HEK293 (cell line): Measurements from ENCODE around the gene CDK2.
A peak's percentile ranks its signal among the peaks of the same experiment; 100 is the strongest.

Experiments used
- BCL11A ChIP-seq: fragments of 450-650 bp; formaldehyde crosslinking; IDR thresholded peaks from 2 replicates; pipeline ENCODE4 v1.5.1; 2016; ENCODE audit warnings: low read depth, missing biosample characterization, missing genetic modification characterization
- GLIS1 ChIP-seq: fragments of 450-650 bp; formaldehyde crosslinking; IDR thresholded peaks from 2 replicates; pipeline ENCODE4 v1.5.1; 2016; ENCODE audit warnings: missing biosample characterization, missing genetic modification characterization
- RBAK ChIP-seq: fragments of 450-650 bp; formaldehyde crosslinking; IDR thresholded peaks from 2 replicates; pipeline ENCODE4 v1.5.1; 2016; ENCODE audit warnings: missing biosample characterization, missing genetic modification characterization
- SETDB1 ChIP-seq: IDR thresholded peaks from one replicate; pipeline ENCODE4 v1.6.1; 2017; ENCODE audit warnings: mild to moderate bottlenecking, low read length, moderate library complexity, mixed read lengths; ENCODE audit not compliant: insufficient read length
- SP3 ChIP-seq: fragments of 450-650 bp; formaldehyde crosslinking; IDR thresholded peaks from 2 replicates; pipeline ENCODE4 v1.5.1; 2016; ENCODE audit warnings: missing biosample characterization, missing genetic modification characterization
- SP7 ChIP-seq: fragments of 450-650 bp; formaldehyde crosslinking; IDR thresholded peaks from 2 replicates; pipeline ENCODE4 v1.5.1; 2016; ENCODE audit warnings: missing biosample characterization, missing genetic modification characterization
- YY2 ChIP-seq: fragments of 450-650 bp; formaldehyde crosslinking; IDR thresholded peaks from 2 replicates; pipeline ENCODE4 v1.5.1; 2016; ENCODE audit warnings: missing biosample characterization, missing genetic modification characterization
- ZBTB20 ChIP-seq: fragments of 450-650 bp; formaldehyde crosslinking; IDR thresholded peaks from 2 replicates; pipeline ENCODE4 v1.5.1; 2016; ENCODE audit warnings: missing biosample characterization, missing genetic modification characterization
- ZBTB8A ChIP-seq: fragments of 450-650 bp; formaldehyde crosslinking; IDR thresholded peaks from 2 replicates; pipeline ENCODE4 v1.5.1; 2016; ENCODE audit warnings: missing biosample characterization, missing genetic modification characterization
- ZFP37 ChIP-seq: fragments of 450-650 bp; formaldehyde crosslinking; IDR thresholded peaks from 2 replicates; pipeline ENCODE4 v1.5.1; 2016; ENCODE audit warnings: missing biosample characterization, missing genetic modification characterization
- ZNF19 ChIP-seq: fragments of 450-650 bp; formaldehyde crosslinking; IDR thresholded peaks from 2 replicates; pipeline ENCODE4; 2016; ENCODE audit warnings: missing biosample characterization, missing genetic modification characterization, low read depth
- ZNF248 ChIP-seq: fragments of 450-650 bp; formaldehyde crosslinking; IDR thresholded peaks from 2 replicates; pipeline ENCODE4 v1.5.1; 2017; ENCODE audit warnings: missing biosample characterization, missing genetic modification characterization
- ZNF341 ChIP-seq: fragments of 450-650 bp; formaldehyde crosslinking; IDR thresholded peaks from 2 replicates; pipeline ENCODE4; 2016; ENCODE audit warnings: low read depth, missing biosample characterization, missing genetic modification characterization
- ZNF561 ChIP-seq: fragments of 450-650 bp; IDR thresholded peaks from 2 replicates; pipeline ENCODE4 v1.5.1; 2018; ENCODE audit warnings: missing biosample characterization, missing genetic modification characterization, borderline replicate concordance
- ZNF596 ChIP-seq: fragments of 450-650 bp; IDR thresholded peaks from 2 replicates; pipeline ENCODE4 v1.5.0; 2018; ENCODE audit warnings: missing biosample characterization, mild to moderate bottlenecking, missing genetic modification characterization, moderate library complexity
- ZNF621 ChIP-seq: fragments of 450-650 bp; formaldehyde crosslinking; IDR thresholded peaks from 2 replicates; pipeline ENCODE4 v1.5.1; 2017; ENCODE audit warnings: missing biosample characterization, missing genetic modification characterization
- ZNF624 ChIP-seq: fragments of 450-650 bp; formaldehyde crosslinking; IDR thresholded peaks from 2 replicates; pipeline ENCODE4 v1.5.1; 2017; ENCODE audit warnings: missing biosample characterization, missing genetic modification characterization
- ZNF830 ChIP-seq: fragments of 450-650 bp; IDR thresholded peaks from 2 replicates; pipeline ENCODE4 v1.5.0; 2018; ENCODE audit warnings: missing biosample characterization, missing genetic modification characterization, low read depth, mild to moderate bottlenecking, moderate library complexity
- TF ChIP-seq, protein P1 (sequence below): fragments of 450-650 bp; formaldehyde crosslinking; IDR thresholded peaks from 2 replicates; pipeline ENCODE4 v1.5.1; 2017; ENCODE audit warnings: missing biosample characterization, missing genetic modification characterization
- TF ChIP-seq, protein P2 (sequence below): fragments of 450-650 bp; formaldehyde crosslinking; IDR thresholded peaks from 2 replicates; pipeline ENCODE4 v1.5.1; 2016; ENCODE audit warnings: missing biosample characterization, missing genetic modification characterization, borderline replicate concordance
- TF ChIP-seq, protein P3 (sequence below): fragments of 450-650 bp; formaldehyde crosslinking; IDR thresholded peaks from 2 replicates; pipeline ENCODE4 v1.5.1; 2016; ENCODE audit warnings: missing biosample characterization, missing genetic modification characterization
- TF ChIP-seq, protein P4 (sequence below): fragments of 450-650 bp; formaldehyde crosslinking; IDR thresholded peaks from 2 replicates; pipeline ENCODE4 v1.5.1; 2016; ENCODE audit warnings: missing biosample characterization, missing genetic modification characterization
- TF ChIP-seq, protein P5 (sequence below): fragments of 450-650 bp; formaldehyde crosslinking; IDR thresholded peaks from 2 replicates; pipeline ENCODE4 v1.5.1; 2016; ENCODE audit warnings: missing biosample characterization, missing genetic modification characterization
- TF ChIP-seq, protein P6 (sequence below): fragments of 450-650 bp; formaldehyde crosslinking; IDR thresholded peaks from 2 replicates; pipeline ENCODE4 v1.5.1; 2016; ENCODE audit warnings: missing biosample characterization, missing genetic modification characterization
- TF ChIP-seq, protein P7 (sequence below): fragments of 450-650 bp; formaldehyde crosslinking; IDR thresholded peaks from 2 replicates; pipeline ENCODE4 v1.5.1; 2016; ENCODE audit warnings: missing biosample characterization, missing genetic modification characterization, low read depth

CDK2 gene

DNA sequence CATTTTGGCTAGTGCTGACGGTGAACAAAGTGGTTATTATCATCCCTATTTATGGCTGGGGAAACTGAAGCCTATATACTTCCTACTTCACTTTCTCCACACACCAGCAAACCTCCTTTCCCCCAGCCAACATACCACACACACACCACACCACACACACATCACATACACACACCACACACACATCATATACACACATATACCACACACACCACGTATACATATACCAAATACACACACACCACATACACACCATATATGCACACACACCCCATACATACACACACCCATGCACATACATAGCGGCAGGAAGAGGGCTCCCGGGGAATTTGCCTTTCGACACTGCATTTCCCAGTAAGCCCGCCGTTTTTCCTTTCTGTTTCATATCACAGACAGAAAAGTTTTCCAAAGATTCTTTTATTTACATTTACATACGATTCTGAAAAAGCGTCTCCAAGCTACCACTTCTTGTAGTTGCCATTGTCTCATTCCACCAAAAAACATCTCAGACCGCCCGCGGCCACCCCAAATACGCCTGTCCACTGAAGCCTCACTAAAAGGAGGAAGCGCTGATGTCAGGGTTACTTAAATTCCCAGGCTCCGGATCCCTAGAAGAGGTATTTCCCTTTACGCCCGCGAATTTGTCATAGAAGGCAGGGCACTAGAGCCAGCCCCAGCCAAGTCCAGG, 6.4 kb downstream of the CDK2 start (continued):
- TF ChIP-seq ZNF621 = no peak
- no peak for TF ChIP-seq SETDB1
- peak; percentile 49; the same call in 1 of the 2 replicates for TF ChIP-seq YY2
- TF ChIP-seq, protein P1, sequence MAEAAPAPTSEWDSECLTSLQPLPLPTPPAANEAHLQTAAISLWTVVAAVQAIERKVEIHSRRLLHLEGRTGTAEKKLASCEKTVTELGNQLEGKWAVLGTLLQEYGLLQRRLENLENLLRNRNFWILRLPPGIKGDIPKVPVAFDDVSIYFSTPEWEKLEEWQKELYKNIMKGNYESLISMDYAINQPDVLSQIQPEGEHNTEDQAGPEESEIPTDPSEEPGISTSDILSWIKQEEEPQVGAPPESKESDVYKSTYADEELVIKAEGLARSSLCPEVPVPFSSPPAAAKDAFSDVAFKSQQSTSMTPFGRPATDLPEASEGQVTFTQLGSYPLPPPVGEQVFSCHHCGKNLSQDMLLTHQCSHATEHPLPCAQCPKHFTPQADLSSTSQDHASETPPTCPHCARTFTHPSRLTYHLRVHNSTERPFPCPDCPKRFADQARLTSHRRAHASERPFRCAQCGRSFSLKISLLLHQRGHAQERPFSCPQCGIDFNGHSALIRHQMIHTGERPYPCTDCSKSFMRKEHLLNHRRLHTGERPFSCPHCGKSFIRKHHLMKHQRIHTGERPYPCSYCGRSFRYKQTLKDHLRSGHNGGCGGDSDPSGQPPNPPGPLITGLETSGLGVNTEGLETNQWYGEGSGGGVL (tag by site-specific recombination) = peak; percentile 62; the same call in 1 of the 2 replicates
- TF ChIP-seq, protein P2, sequence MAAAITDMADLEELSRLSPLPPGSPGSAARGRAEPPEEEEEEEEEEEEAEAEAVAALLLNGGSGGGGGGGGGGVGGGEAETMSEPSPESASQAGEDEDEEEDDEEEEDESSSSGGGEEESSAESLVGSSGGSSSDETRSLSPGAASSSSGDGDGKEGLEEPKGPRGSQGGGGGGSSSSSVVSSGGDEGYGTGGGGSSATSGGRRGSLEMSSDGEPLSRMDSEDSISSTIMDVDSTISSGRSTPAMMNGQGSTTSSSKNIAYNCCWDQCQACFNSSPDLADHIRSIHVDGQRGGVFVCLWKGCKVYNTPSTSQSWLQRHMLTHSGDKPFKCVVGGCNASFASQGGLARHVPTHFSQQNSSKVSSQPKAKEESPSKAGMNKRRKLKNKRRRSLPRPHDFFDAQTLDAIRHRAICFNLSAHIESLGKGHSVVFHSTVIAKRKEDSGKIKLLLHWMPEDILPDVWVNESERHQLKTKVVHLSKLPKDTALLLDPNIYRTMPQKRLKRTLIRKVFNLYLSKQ (tag by site-specific recombination) = no peak
- TF ChIP-seq ZNF19 (tag by site-specific recombination) = no peak
- no peak for TF ChIP-seq ZNF248 (tag by site-specific recombination)
- TF ChIP-seq ZNF596 (tag by site-specific recombination) = no peak
- 0 out of 2 replicates have a peak, but pooled peaks have one; percentile 9 for TF ChIP-seq GLIS1
- TF ChIP-seq RBAK (tag by site-specific recombination) = no peak
- TF ChIP-seq, protein P3, sequence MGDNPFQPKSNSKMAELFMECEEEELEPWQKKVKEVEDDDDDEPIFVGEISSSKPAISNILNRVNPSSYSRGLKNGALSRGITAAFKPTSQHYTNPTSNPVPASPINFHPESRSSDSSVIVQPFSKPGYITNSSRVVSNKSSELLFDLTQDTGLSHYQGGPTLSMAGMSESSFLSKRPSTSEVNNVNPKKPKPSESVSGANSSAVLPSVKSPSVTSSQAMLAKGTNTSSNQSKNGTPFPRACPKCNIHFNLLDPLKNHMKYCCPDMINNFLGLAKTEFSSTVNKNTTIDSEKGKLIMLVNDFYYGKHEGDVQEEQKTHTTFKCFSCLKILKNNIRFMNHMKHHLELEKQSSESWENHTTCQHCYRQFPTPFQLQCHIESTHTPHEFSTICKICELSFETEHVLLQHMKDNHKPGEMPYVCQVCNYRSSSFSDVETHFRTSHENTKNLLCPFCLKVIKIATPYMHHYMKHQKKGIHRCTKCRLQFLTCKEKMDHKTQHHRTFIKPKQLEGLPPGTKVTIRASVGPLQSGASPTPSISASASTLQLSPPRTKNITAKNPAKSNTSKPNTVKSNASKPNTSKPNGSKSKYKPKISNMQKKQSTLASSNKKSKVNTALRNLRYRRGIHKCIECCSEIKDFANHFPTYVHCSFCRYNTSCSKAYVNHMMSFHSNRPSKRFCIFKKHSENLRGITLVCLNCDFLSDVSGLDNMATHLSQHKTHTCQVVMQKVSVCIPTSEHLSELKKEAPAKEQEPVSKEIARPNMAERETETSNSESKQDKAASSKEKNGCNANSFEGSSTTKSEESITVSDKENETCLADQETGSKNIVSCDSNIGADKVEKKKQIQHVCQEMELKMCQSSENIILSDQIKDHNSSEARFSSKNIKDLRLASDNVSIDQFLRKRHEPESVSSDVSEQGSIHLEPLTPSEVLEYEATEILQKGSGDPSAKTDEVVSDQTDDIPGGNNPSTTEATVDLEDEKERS (tag by site-specific recombination) = no peak
- TF ChIP-seq ZFP37 (tag by site-specific recombination) = peak; percentile 80; the same call in 1 of the 2 replicates
- TF ChIP-seq ZNF624 (tag by site-specific recombination) = no peak
- TF ChIP-seq, protein P4, sequence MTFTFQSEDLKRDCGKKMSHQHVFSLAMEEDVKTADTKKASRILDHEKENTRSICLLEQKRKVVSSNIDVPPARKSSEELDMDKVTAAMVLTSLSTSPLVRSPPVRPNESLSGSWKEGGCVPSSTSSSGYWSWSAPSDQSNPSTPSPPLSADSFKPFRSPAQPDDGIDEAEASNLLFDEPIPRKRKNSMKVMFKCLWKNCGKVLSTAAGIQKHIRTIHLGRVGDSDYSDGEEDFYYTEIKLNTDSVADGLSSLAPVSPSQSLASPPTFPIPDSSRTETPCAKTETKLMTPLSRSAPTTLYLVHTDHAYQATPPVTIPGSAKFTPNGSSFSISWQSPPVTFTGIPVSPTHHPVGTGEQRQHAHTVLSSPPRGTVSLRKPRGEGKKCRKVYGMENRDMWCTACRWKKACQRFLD (tag by site-specific recombination) = no peak
- peak; percentile 97 for TF ChIP-seq ZBTB20 (tag by site-specific recombination)
- TF ChIP-seq ZNF341 (tag by site-specific recombination) = no peak
- TF ChIP-seq, protein P5, sequence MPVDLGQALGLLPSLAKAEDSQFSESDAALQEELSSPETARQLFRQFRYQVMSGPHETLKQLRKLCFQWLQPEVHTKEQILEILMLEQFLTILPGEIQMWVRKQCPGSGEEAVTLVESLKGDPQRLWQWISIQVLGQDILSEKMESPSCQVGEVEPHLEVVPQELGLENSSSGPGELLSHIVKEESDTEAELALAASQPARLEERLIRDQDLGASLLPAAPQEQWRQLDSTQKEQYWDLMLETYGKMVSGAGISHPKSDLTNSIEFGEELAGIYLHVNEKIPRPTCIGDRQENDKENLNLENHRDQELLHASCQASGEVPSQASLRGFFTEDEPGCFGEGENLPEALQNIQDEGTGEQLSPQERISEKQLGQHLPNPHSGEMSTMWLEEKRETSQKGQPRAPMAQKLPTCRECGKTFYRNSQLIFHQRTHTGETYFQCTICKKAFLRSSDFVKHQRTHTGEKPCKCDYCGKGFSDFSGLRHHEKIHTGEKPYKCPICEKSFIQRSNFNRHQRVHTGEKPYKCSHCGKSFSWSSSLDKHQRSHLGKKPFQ (tag by site-specific recombination) = peak; percentile 92
- TF ChIP-seq ZNF830 (tag by site-specific recombination) = no peak
- TF ChIP-seq, protein P6, sequence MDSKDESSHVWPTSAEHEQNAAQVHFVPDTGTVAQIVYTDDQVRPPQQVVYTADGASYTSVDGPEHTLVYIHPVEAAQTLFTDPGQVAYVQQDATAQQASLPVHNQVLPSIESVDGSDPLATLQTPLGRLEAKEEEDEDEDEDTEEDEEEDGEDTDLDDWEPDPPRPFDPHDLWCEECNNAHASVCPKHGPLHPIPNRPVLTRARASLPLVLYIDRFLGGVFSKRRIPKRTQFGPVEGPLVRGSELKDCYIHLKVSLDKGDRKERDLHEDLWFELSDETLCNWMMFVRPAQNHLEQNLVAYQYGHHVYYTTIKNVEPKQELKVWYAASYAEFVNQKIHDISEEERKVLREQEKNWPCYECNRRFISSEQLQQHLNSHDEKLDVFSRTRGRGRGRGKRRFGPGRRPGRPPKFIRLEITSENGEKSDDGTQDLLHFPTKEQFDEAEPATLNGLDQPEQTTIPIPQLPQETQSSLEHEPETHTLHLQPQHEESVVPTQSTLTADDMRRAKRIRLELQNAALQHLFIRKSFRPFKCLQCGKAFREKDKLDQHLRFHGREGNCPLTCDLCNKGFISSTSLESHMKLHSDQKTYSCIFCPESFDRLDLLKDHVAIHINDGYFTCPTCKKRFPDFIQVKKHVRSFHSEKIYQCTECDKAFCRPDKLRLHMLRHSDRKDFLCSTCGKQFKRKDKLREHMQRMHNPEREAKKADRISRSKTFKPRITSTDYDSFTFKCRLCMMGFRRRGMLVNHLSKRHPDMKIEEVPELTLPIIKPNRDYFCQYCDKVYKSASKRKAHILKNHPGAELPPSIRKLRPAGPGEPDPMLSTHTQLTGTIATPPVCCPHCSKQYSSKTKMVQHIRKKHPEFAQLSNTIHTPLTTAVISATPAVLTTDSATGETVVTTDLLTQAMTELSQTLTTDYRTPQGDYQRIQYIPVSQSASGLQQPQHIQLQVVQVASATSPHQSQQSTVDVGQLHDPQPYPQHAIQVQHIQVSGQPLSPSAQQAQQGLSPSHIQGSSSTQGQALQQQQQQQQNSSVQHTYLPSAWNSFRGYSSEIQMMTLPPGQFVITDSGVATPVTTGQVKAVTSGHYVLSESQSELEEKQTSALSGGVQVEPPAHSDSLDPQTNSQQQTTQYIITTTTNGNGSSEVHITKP (tag by site-specific recombination) = peak; percentile 52; the same call in 1 of the 2 replicates
- no peak for TF ChIP-seq SP3 (tag by site-specific recombination)
- no peak for TF ChIP-seq SP7 (tag by site-specific recombination)
- TF ChIP-seq, protein P7, sequence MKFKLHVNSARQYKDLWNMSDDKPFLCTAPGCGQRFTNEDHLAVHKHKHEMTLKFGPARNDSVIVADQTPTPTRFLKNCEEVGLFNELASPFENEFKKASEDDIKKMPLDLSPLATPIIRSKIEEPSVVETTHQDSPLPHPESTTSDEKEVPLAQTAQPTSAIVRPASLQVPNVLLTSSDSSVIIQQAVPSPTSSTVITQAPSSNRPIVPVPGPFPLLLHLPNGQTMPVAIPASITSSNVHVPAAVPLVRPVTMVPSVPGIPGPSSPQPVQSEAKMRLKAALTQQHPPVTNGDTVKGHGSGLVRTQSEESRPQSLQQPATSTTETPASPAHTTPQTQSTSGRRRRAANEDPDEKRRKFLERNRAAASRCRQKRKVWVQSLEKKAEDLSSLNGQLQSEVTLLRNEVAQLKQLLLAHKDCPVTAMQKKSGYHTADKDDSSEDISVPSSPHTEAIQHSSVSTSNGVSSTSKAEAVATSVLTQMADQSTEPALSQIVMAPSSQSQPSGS = no peak
- 0 out of 2 replicates have a peak, but pooled peaks have one; percentile 32 for TF ChIP-seq ZNF561 (tag by site-specific recombination)
- TF ChIP-seq ZBTB8A (tag by site-specific recombination) = peak; percentile 80
- TF ChIP-seq BCL11A (tag by site-specific recombination) = no peak; the same call in 1 of the 2 replicates
